ENCODE data around the gene IL12RB2.

DNA sequence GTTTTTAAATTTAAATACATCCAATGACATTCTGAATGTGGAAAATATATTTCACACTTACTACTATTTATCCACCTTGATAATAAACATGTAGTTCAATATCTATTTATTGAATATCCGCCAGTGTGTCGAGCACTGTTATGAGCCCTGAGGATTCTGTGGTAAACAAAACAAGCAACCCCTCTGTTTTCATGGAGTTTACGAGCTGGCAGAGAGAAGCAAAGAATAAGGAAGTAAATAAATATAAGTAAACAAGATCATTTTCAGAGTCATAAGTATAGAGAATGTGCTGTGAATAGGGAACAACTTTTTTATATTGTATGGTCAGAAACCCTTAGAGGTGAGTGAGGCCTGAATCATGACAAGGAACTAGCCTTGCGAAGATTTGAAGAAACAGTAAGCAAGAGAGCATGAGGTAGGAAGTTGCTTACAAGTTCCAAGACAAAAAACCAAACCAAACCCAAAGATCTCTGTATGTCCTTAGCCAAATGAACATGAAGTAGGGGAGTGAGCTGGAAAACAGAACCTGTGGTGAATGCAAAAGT, 128.9 kb downstream of the IL12RB2 start:
- TF ChIP-seq POLR2A (IDR thresholded peaks at IDR 0.05), result no peak
- TF ChIP-seq EP300 (IDR thresholded peaks at IDR 0.05), result no peak
